HG03175 (cell line): ENCODE data around the gene LGALS3BP.

ENCODE experiments used
- ATAC-seq: cut with Tn5 transposase; IDR thresholded peaks from one replicate; pipeline ENCODE4 v1.9.1; 2021; ENCODE audit warnings: mild to moderate bottlenecking, moderate library complexity; ENCODE audit not compliant: unreplicated experiment

LGALS3BP gene

GRCh38 chr17:78999947-79000395 lies 20.2 kb upstream of the LGALS3BP start:
- ATAC-seq: no peak

GRCh38 chr17:78999056-78999768 lies 19.5 kb upstream of the LGALS3BP start:
- ATAC-seq: no peak

GRCh38 chr17:78998311-78999055 lies 18.8 kb upstream of the LGALS3BP start:
- ATAC-seq: no peak

- no peak for ATAC-seq
Observed at GRCh38 chr17:78997881-78998280, 18.2 kb upstream of the LGALS3BP start.

- no peak for ATAC-seq
Observed at GRCh38 chr17:78997231-78997741, 17.6 kb upstream of the LGALS3BP start.

GRCh38 chr17:78996781-78997201 lies 17.1 kb upstream of the LGALS3BP start:
- no peak for ATAC-seq

- ATAC-seq: no peak
Observed at GRCh38 chr17:78995761-78996451, 16.2 kb upstream of the LGALS3BP start.

- ATAC-seq: no peak
Observed at GRCh38 chr17:78995022-78995760, 15.5 kb upstream of the LGALS3BP start.

- no peak for ATAC-seq
Observed at GRCh38 chr17:78993981-78994671, 14.4 kb upstream of the LGALS3BP start.

- ATAC-seq: no peak
Observed at GRCh38 chr17:78993241-78993956, 13.7 kb upstream of the LGALS3BP start.

GRCh38 chr17:78992542-78993212 lies 13.0 kb upstream of the LGALS3BP start:
- ATAC-seq: no peak

GRCh38 chr17:78991906-78992532 lies 12.3 kb upstream of the LGALS3BP start:
- ATAC-seq: no peak

- no peak for ATAC-seq
Observed at GRCh38 chr17:78991017-78991738, 11.5 kb upstream of the LGALS3BP start.

- no peak for ATAC-seq
Observed at GRCh38 chr17:78990349-78991016, 10.8 kb upstream of the LGALS3BP start.

GRCh38 chr17:78988152-78988551 lies 8.4 kb upstream of the LGALS3BP start:
- no peak for ATAC-seq

GRCh38 chr17:78986649-78987328 lies 7.1 kb upstream of the LGALS3BP start:
- no peak for ATAC-seq
